AG04449 (cell line): ENCODE results near the gene XRRA1.

ENCODE experiments used
- CTCF ChIA-PET: fragments of 350-600 bp; formaldehyde crosslinking; extraction: SDS; loops from one replicate; lab custom pipeline; 2021; ENCODE audit warnings: antibody characterized with exemption; lab: Yijun Ruan, JAX
- POLR2A ChIA-PET: fragments of 400-600, 350-600 bp; formaldehyde crosslinking; extraction: SDS; loops from one replicate; lab custom pipeline; 2020; ENCODE audit warnings: antibody characterized with exemption, inconsistent platforms; lab: Yijun Ruan, JAX
- DNase-seq: peaks from one replicate; pipeline ENCODE4 v3.0.0-alpha.2; 2010; ENCODE audit warnings: low read depth, low spot score
- H3K4me3 ChIP-seq: 2 replicates; pipeline ENCODE4 v1.5.1; 2011; ENCODE audit warnings: low read depth, mild to moderate bottlenecking, control low read depth, low read length
- TF ChIP-seq, protein P1 (sequence below): IDR thresholded peaks from one replicate; pipeline ENCODE4 v1.5.1; 2011; ENCODE audit warnings: mild to moderate bottlenecking, moderate library complexity, low read length, control low read depth, inconsistent platforms; ENCODE audit not compliant: insufficient read depth; ENCODE audit errors: missing control alignments

The XRRA1 gene

DNA sequence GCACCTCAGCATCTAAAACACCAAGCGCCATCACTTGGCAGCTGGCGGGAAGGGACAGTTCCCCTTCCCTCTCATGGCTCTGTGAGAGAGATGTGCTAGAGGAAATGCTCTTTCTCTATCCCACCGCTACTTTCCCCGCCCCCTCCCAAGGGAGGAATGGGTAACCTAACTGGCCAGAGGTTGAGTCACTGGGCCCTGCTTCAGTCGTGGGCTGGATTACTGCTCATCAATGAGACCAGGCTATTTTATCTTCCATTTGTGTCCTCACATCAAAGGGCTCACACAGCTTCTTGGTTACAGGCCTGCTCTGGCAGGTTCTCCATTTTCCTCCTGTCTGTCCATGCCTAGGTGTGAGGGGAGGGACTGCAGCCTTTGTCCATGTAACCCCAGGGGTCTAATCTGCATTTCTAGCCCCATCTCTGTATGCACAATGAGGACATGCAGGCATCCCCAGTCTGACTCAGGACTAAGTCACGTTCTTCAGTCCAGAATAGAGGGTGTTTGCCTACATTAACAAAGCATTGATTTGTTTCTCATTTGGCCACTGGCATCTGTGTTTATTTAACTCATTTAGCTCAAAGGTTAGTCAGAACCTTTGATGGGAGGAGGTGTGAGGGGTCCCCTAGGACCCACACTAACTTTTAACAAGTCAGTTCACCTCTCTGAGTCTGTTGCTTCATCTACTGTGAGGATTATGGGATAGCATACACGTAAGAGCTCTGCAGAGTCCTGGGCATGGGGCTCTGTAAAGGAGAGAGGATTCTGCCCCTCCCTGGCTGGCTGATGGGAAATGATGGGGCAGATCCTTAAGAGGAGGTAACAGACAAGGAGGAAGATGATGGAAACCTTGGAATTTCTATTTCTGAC is 99.1 kb downstream of the XRRA1 start:
- H3K4me3 ChIP-seq = no peak overlapping the region
- ChIA-PET POLR2A (no interaction called here), CTCF (no interaction called here)

DNA sequence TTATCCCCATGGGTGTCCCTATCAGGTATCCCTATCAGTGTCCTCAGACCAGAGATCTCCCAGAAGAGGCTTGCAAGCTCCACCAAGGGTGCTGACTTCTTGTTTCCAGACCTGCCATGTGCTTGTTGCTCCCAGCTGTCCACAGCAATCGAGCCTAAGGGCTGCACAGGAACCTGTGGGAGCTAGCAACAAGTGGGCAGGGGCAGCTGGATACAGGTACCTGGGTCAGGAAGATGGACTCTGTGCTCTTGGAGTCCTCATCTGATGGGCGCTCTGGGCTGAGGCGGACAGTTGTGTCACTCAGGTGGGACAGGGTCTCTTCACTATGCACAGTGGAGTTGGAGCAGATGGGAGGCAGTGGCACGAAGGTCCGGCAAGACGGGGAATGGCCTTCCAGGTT is 101.0 kb downstream of the XRRA1 start:
- ChIA-PET POLR2A (no interaction called here), CTCF (no interaction called here)
- H3K4me3 ChIP-seq = no peak overlapping the region
- TF ChIP-seq, protein P1, sequence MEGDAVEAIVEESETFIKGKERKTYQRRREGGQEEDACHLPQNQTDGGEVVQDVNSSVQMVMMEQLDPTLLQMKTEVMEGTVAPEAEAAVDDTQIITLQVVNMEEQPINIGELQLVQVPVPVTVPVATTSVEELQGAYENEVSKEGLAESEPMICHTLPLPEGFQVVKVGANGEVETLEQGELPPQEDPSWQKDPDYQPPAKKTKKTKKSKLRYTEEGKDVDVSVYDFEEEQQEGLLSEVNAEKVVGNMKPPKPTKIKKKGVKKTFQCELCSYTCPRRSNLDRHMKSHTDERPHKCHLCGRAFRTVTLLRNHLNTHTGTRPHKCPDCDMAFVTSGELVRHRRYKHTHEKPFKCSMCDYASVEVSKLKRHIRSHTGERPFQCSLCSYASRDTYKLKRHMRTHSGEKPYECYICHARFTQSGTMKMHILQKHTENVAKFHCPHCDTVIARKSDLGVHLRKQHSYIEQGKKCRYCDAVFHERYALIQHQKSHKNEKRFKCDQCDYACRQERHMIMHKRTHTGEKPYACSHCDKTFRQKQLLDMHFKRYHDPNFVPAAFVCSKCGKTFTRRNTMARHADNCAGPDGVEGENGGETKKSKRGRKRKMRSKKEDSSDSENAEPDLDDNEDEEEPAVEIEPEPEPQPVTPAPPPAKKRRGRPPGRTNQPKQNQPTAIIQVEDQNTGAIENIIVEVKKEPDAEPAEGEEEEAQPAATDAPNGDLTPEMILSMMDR = no peak
- no peak for DNase-seq

More for the DNA sequence above, 99.1 kb downstream of the XRRA1 start:
- TF ChIP-seq, protein P1 = no peak
- DNase-seq = no peak

DNA sequence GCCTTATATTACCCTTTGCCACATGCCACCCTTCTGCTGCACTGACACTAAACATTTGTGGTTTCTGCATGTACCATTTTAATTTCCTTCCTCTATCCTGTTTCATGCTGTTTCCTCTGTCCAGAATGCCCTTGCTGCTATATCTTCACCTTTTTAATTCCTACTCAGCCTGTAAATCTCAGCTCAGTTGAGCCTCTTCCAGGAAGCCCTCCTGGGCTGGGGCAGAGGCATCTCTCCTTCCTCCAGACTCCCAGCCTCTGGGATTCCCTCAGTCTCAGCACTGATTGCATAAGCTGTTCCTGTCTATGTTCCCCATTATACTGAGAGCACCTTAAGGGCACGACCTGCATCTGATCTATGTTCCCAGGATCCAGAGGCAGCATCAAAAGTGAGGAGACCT is 101.5 kb downstream of the XRRA1 start:
- no peak for DNase-seq
- H3K4me3 ChIP-seq = no peak overlapping the region
- ChIA-PET POLR2A (no interaction called here), CTCF (no interaction called here)
- TF ChIP-seq, protein P1 = no peak

DNA sequence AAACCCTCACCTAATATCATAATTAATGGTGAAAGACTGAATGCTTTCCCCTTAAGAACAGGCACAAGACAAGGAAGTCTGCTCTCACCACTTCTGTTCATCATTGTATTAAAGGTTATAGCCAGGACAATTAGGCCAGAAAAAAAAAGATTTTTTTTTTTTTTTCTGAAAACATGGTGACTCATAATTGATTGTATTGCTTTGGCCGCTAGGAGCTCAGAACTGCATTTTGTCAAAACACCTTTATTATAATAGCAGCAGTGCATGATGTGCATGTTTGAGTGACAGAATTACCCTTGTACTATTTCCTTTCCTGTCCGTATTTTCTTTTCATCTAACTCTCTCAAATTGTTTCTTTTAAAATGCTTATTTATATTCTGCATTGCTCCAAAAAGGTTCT is 102.1 kb downstream of the XRRA1 start:
- H3K4me3 ChIP-seq = no peak overlapping the region
- POLR2A ChIA-PET = no interaction called here
- no peak for DNase-seq
- CTCF ChIA-PET = no interaction called here
- TF ChIP-seq, protein P1 = no peak

DNA sequence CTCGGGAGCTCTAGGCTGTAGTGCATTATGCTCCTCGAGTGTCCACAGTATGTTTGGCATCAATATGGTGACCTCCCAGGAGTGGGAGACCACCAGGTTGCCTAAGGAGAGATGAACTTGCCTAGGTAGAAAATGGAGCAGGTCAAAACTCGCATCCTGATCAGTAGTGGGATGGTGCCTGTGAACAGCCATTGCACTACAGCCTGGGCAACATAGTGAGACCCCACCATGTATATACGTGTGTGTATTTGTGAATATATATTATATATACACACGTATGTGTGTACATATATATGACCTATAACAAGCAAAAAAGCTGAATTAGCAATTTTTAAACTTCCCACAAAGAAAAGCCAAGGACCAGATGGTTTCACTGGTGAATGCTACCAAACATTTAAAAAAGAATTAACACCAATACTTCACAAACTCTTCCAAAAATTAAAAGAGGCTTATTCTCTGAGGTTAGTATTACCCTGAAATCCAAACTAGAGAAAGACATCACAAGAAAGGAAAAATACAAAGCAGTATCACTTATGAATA is 102.8 kb downstream of the XRRA1 start:
- H3K4me3 ChIP-seq = no peak overlapping the region
- no peak for DNase-seq
- ChIA-PET CTCF (no interaction called here), POLR2A (no interaction called here)
- TF ChIP-seq, protein P1 = no peak

DNA sequence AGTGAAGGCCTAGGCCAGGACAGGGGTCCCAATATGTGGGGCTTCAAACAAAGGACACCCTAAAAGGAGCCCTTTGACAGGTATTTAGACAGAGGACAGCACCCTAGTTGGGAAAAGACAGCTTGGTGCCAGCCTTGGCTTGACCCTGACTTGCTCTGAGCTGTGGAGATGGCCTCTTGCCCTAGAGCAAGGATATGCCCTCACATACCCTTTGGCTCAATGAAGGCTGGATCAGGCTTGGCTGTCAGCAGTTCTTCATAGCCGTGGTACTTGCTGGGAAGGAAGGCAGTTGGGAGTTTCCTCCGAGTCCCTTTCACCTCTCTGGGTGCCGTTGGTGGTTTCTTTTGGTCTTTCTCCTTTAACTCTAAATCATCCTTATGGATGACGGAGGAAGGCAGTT is 104.0 kb downstream of the XRRA1 start:
- CTCF ChIA-PET = interaction anchor here (1.3 kb wide), 1 partner anchor 84 kb away, joined by 3 read pairs; no protein-coding TSS in a partner anchor
- POLR2A ChIA-PET = no interaction called here
- no peak for DNase-seq
- no peak overlapping the region for H3K4me3 ChIP-seq
- TF ChIP-seq, protein P1 = no peak
